HT1080 (cell line): ENCODE data around the gene MED22. TPM values are rescaled to one million over a fixed set of nuclear protein-coding genes. Genes with fewer than 3 reads are reported as not detected.
"Not testable (repeated sequence)": the region's sequence is repeated elsewhere in the genome, so short reads cannot be mapped to it uniquely, and the experiment has no call there.

Experiments used
- DNase-seq: peaks from one replicate; pipeline ENCODE4 v3.0.0-alpha.2; 2015; ENCODE audit warnings: low read depth
- total RNA-seq: library from RNA; depleted of rRNA; stranded (reverse); fragments of >200 nt; shearing (Covaris generic); gene quantifications from 2 replicates; pipeline ENCODE4 v1.2.3, GENCODE V29; 2014

Gene MED22
- total RNA-seq, 1 experiment from 2014 or later, result 33.4 TPM

DNA sequence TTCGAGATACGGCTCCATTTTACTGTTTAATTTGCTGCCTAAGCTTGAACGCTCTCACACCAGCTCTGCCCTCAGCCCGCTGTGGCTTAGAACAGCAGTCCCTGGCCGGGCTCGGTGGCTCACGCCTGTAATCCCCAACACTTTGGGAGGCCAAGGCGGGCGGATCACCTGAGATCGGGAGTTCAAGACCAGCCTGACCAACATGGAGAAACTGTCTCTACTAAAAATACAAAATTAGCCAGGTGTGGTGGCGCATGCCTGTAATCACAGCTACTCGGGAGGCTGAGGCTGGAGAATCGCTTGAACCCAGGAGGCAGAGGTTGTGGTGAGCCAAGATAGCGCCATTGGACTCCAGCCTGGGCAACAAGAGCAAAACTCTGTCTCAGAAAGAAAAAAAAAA, 29.3 kb upstream of the MED22 start:
- not testable (repeated sequence) for DNase-seq

GRCh38 chr9:133375724-133376654, 28.1 kb upstream of the MED22 start, which contains the start of the genes STKLD1 and SURF4:
STKLD1 (plus strand) TSS chr9:133376366; CDS start chr9:133376474, 108 bp downstream.
SURF4 (minus strand) TSS chr9:133376060; CDS start chr9:133375969, 91 bp downstream.
- peak; percentile 94 for DNase-seq

GRCh38 chr9:133375116-133375723, 27.3 kb upstream of the MED22 start:
- peak; percentile 36 for DNase-seq

DNA sequence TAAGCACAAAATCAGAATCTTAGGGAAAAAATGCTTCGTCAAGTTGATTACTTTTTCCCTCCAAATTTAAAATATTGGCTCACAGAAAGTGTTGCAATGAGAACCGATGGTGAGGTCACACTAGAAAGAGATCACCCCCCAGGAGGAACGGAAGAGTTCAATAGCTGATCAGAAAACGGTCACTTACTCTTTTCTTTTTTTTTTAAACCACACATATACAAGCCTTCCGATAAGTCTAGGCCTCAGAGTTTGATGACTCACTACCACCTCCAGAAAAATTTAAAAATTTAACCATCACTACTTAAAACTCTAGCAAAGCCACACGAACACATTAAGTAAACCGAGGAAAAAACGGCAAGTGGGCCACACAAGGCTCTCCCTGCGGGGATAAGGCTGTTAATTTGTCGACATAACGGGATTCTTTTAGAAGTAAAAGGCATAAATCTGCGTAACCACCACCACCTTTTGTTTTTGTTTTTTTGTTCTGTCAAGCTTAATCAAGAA, 26.7 kb upstream of the MED22 start:
- DNase-seq, result peak; percentile 49

DNA sequence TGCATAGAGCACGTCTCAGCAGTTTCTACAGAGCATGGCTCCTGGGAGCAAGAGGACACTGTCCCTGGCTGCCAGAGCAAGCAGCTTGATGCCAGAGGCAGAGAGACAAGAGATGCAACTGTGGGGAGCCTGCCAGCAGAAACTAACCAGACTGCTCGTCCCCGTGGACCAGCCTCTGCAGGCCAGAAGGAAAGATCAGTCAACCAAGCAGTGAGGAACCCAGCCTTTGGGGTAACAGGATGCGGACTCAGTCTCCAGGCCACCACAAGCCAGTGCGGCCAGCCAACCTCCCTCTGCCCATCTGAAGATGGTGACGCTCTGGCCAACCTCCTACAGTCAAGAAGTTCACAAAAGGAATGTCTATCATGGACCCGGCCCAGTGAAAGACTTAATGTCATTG, 24.2 kb upstream of the MED22 start:
- no peak for DNase-seq

DNA sequence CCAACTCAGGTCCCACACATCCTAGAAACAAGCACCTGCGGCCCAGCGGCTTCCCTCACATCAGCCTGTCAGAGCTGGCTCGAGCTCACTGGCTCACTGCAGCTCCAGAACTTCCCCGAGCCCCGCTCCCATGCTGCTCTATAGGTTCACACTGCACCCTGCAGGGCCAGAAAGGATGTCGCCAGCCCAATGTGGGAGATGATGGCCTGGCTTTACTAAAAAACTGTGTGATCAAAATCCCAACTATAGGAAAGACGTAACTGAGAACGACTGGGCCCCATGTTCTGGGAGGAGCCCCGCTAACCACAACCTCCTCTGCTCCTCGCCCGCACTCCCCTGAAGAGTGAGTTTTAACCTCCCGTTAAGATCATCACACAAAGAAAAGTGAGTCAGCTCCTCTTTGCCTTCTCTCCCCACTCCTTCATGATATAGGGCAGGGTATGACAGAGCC, 23.4 kb upstream of the MED22 start:
- no peak for DNase-seq

DNA sequence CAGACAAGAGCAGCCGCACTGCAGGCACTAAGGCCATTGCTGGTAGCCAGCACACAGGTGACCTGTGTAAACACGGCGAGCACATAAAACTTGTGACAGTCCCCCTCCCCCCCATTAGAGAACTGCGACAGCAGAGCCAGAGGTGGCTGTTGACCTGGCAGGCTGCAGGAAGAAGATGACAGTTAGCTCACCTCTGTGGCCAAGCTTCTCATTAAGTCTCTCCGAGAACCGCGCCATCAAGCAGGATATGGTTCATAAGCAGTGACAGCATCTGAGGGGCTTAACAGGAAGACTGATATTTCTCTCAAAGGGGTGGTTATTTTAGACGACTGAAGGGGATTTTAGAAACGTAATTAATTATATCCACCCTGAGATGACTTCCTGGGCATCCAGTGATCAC, 22.8 kb upstream of the MED22 start:
- DNase-seq, result no peak

- no peak for DNase-seq
Observed at GRCh38 chr9:133369933-133370332, 22.0 kb upstream of the MED22 start.

GRCh38 chr9:133369422-133369821, 21.5 kb upstream of the MED22 start:
- DNase-seq, result no peak

DNA sequence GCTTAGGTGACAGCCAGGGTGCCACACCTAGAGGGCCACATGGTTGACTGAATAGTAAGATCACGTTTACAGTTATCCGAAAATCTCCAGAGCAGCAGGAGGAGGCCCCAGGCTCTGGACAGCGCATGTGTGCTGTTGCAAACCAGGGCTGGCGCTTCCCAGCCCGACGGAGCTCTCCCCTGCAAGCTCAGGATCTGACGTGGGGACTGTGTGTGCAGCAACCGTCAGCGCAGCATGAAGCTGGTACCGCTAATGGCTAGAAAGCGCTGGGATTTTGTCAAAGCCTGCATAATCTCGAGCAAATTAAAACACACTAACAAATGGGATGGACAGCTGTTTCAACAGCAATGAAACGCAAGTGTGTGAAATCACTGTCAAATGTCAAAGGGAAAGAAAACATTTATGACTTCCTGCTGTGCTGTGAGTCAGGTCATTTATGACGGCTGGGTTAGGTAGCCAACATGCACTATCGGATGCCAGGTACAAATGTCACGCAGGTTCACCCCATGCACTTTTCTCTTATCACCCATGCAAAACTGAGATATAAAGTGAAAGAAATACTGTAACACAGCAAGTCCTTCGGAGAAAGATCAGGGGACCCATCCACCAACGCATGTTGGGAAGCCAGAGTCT, 20.4 kb upstream of the MED22 start:
- no peak for DNase-seq

DNA sequence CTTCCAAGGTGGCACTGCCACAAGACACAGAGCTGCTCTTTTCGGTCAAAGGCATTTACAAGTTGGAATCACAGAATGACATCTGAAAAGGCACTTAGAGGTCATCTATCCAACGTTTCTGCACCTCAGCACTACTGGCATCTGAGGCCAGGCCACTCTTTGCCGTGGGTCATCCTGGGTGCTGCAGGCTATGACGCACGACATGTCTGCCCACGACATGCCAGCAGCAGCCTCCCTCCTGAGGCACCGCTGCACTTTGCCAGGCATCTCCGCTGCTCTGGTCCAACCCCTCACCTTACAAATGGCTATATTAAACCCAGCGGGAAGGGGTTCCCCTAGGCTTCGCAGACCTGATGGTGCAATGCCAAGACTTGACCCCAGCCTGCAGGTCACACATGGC, 19.8 kb upstream of the MED22 start:
- no peak for DNase-seq

DNA sequence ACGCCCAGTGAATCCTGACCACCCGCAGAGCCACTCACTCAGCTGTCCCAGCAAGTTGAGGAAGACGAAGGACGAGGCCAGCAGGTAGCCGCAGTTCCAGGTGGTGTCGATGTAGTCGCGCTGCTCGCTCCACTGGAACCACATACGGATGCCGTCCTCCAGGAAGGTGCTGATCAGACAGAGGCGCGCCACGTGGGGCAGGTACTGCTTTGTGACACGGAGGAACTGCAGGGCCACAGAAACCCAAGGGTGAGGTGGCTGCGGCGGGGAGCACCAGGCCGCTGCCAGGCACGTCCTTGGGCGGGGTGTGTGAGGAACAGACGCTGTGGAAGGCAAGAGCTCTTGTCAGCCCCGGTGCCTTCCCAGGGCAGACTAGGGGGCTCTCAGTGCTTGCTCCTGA, 19.3 kb upstream of the MED22 start:
- no peak for DNase-seq

DNA sequence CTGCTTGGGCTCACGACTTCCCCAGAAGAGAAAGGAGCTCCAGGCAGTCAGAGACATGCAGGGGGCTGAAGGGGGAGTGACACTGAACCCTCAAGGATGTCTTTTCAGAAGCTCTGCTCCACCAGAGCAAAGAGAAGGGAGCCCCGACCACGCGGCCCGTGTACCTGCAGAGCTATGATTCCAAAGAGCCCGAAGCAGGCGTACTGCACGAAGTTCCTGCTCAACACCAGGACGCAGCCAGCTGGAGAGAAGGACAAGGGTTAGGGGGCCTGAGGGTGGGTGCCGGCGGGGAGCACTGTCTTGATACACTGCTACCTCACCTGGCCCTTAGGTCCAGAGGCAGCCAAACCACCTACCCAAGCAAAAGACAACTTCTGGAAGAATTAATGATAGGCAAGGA, 18.5 kb upstream of the MED22 start:
- DNase-seq, result no peak

- no peak for DNase-seq
Observed at GRCh38 chr9:133362359-133363044, 14.6 kb upstream of the MED22 start.

- DNase-seq, result no peak
Observed at GRCh38 chr9:133361507-133362092, 13.7 kb upstream of the MED22 start.

GRCh38 chr9:133360400-133361393, 12.8 kb upstream of the MED22 start:
- DNase-seq, result no peak

- DNase-seq, result no peak
Observed at GRCh38 chr9:133359399-133360175, 11.7 kb upstream of the MED22 start.

- no peak for DNase-seq
Observed at GRCh38 chr9:133357656-133358055, 9.7 kb upstream of the MED22 start.
